ENCODE data around the gene ROR2. TPM values are rescaled to one million over a fixed set of nuclear protein-coding genes. Genes with fewer than 3 reads are reported as not detected.

The ROR2 gene
- total RNA-seq, 3 donors from 2014 or later (not counting 1 experiment from before 2014, with no cell fraction given): 1.7 TPM; not detected in 2

GRCh38 chr9:91803151-91803940 lies 146.7 kb downstream of the ROR2 start:
- peaks cover 0 to 2% of the 10 kb centered on the region in 2 donors for H3K27me3 Mint-ChIP-seq (ENCODE audit: low read depth in 2 of 2)
- peaks cover 0 to 4% of the 10 kb centered on the region in 2 donors for H3K9me3 Mint-ChIP-seq
- no peak for ATAC-seq
- no peak overlapping the region for H3K4me3 Mint-ChIP-seq
- Histone ChIP-seq H3K4me1 (ENCODE audit: control insufficient read depth, insufficient read depth, low read length) (peaks cover 15% of the 10 kb centered on the region), H3K9me3 (ENCODE audit: control insufficient read depth, insufficient read depth, low read length) (peaks cover 10% of the 10 kb centered on the region), H3K27ac (ENCODE audit: low read length) (no peak overlapping the region), H3K4me3 (ENCODE audit: low read length) (no peak overlapping the region), H3K27me3 (ENCODE audit: control insufficient read depth, insufficient read depth, low read length) (no peaks in the 10 kb centered on the region), H3K36me3 (ENCODE audit: control insufficient read depth, insufficient read depth, low read length) (no peaks in the 10 kb centered on the region)
- peaks cover 15% of the 10 kb centered on the region in 2 donors for H3K4me1 Mint-ChIP-seq
- no peak for TF ChIP-seq CTCF (IDR thresholded peaks at IDR 0.05)
- H3K36me3 Mint-ChIP-seq: no peaks in the 10 kb centered on the region
- 81% methylated on average over 8 of the region's 8 CpGs for WGBS (ENCODE audit: insufficient coverage)
- intact Hi-C loops (cut with micrococcal nuclease): no loop called here
- DNase-seq: no peak
- H3K27ac Mint-ChIP-seq: no peak overlapping the region

DNA sequence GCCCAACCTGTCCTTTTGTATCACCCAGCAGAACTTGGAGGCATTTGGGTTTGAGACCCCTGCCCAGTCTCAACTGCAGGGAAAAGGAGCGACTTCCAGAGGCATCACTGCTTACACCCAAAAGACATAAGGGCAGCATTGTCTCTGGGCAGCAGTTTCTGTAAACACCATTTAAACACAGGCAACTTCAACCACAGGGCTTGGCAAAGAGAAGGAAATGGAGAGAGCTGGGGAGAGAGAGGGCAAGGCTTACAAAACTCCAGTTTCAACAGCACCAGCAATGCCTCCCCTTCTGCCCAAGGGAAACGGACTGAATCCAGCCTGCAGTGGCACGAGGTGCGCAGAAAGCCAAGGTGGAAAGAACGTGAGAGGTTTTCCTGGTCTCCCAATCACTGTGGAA lies 147.6 kb downstream of the ROR2 start:
- H3K36me3 Mint-ChIP-seq: no peaks in the 10 kb centered on the region
- peaks cover 15% of the 10 kb centered on the region in 2 donors for H3K4me1 Mint-ChIP-seq
- 91% methylated on average over 5 of the region's 5 CpGs for WGBS (ENCODE audit: insufficient coverage)
- Histone ChIP-seq H3K27ac (ENCODE audit: low read length) (no peak overlapping the region), H3K36me3 (ENCODE audit: control insufficient read depth, insufficient read depth, low read length) (no peaks in the 10 kb centered on the region), H3K4me1 (ENCODE audit: control insufficient read depth, insufficient read depth, low read length) (peaks cover 15% of the 10 kb centered on the region), H3K4me3 (ENCODE audit: low read length) (no peak overlapping the region), H3K9me3 (ENCODE audit: control insufficient read depth, insufficient read depth, low read length) (peaks cover 13% of the 10 kb centered on the region), H3K27me3 (ENCODE audit: control insufficient read depth, insufficient read depth, low read length) (no peaks in the 10 kb centered on the region)
- intact Hi-C loops (cut with micrococcal nuclease): no loop called here
- TF ChIP-seq CTCF (IDR thresholded peaks at IDR 0.05): no peak
- no peak for DNase-seq
- peaks cover 0 to 4% of the 10 kb centered on the region in 2 donors for H3K9me3 Mint-ChIP-seq
- no peak for ATAC-seq
- no peak overlapping the region for H3K4me3 Mint-ChIP-seq
- peaks cover 0 to 2% of the 10 kb centered on the region in 2 donors for H3K27me3 Mint-ChIP-seq (ENCODE audit: low read depth in 2 of 2)
- no peak overlapping the region for H3K27ac Mint-ChIP-seq

- Histone ChIP-seq H3K27me3 (ENCODE audit: control insufficient read depth, insufficient read depth, low read length) (no peaks in the 10 kb centered on the region), H3K4me1 (ENCODE audit: control insufficient read depth, insufficient read depth, low read length) (peaks cover 23% of the 10 kb centered on the region), H3K4me3 (ENCODE audit: low read length) (no peak overlapping the region), H3K27ac (ENCODE audit: low read length) (no peak overlapping the region), H3K36me3 (ENCODE audit: control insufficient read depth, insufficient read depth, low read length) (no peaks in the 10 kb centered on the region), H3K9me3 (ENCODE audit: control insufficient read depth, insufficient read depth, low read length) (peaks cover 21% of the 10 kb centered on the region)
- TF ChIP-seq CTCF (IDR thresholded peaks at IDR 0.05): no peak
- DNase-seq (no peak), ATAC-seq (no peak)
- no peak overlapping the region for H3K27ac Mint-ChIP-seq
- 89% methylated on average over 11 of the region's 12 CpGs for WGBS (ENCODE audit: insufficient coverage)
- peaks cover 0 to 4% of the 10 kb centered on the region in 2 donors for H3K9me3 Mint-ChIP-seq
- H3K36me3 Mint-ChIP-seq: no peaks in the 10 kb centered on the region
- peaks cover 0 to 2% of the 10 kb centered on the region in 2 donors for H3K27me3 Mint-ChIP-seq (ENCODE audit: low read depth in 2 of 2)
- no peak overlapping the region for H3K4me3 Mint-ChIP-seq
- intact Hi-C loops (cut with micrococcal nuclease): no loop called here
- peaks cover 15% of the 10 kb centered on the region in 2 donors for H3K4me1 Mint-ChIP-seq
Measured at GRCh38 chr9:91800473-91801030, 149.5 kb downstream of the ROR2 start.

Measured in natural killer cell (primary cell).